Pancreas (tissue), 10 donors: Measurements from ENCODE around the gene GFRA1. TPM values are rescaled to one million over a fixed set of nuclear protein-coding genes. Genes with fewer than 3 reads are reported as not detected.
A peak's percentile ranks its signal among the peaks of the same experiment; 100 is the strongest.

Experiments
- ATAC-seq, 4 donors: fragments of 200-7000 bp; cut with Tn5 transposase; one replicate each; pipeline versions ENCODE4 v1.8.0 to v1.9.1; 2020; ENCODE audit warnings: mild to moderate bottlenecking in 4 of 4, moderate library complexity in 4 of 4
- DNase-seq, 6 donors: peaks; one replicate each; pipeline ENCODE4 v3.0.0-alpha.2; 2020
- FAIRE-seq: peaks from 2 replicates; lab custom pipeline; 2012; peaks lifted over from hg19 to GRCh38; lab: Jason Lieb, UNC
- H3K27ac ChIP-seq, 4 donors: fragments of 200-600 bp; sonication (generic); 1 replicate in 3 of 4; 2 replicates in 1 of 4; pipeline versions ENCODE4 v1.5.0 to v1.8.0; 2020
- H3K27me3 ChIP-seq, 4 donors: fragments of 200-600 bp; one replicate each; pipeline ENCODE4 v1.8.0; 2021
- H3K36me3 ChIP-seq, 3 donors: fragments of 200-600 bp; sonication (generic) in 1 of 3; one replicate each; pipeline versions ENCODE4 v1.5.0 to v1.8.0; 2020 to 2021
- H3K4me1 ChIP-seq, 3 donors: fragments of 200-600 bp; one replicate each; pipeline ENCODE4 v1.8.0; 2021
- H3K4me3 ChIP-seq, 4 donors: fragments of 200-600 bp; sonication (generic) in 2 of 4; one replicate each; pipeline versions ENCODE4 v1.5.0 to v1.8.0; 2020 to 2021
- H3K9me3 ChIP-seq, 4 donors: fragments of 200-600 bp; one replicate each; pipeline ENCODE4 v1.8.0; 2021
- CTCF ChIP-seq, 4 donors: fragments of 200-600 bp; sonication (generic) in 3 of 4; IDR thresholded peaks; one replicate each; pipeline versions ENCODE4 v1.5.0 to v1.8.0; 2021; ENCODE audit warnings: antibody characterized with exemption in 4 of 4
- WGBS, 2 donors: extraction: QIAGEN DNeasy Blood & Tissue Kit; methylation state at CpG; one replicate each; pipeline ENCODE4 v1.1.7; 2013; 5-methylcytosine and 5-hydroxymethylcytosine counted together
- intact Hi-C, 3 donors: fragments of 100-400 bp; cut with DNase I; formaldehyde crosslinking; loops; one replicate each; pipeline versions ENCODE4 v1.11.1 to v1.14.2; 2022
- polyA plus RNA-seq, 2 donors: library from polyadenylated mRNA; stranded (reverse); fragments of 200-250 nt; gene quantifications; one replicate each; pipeline ENCODE4 v1.2.3, GENCODE V29; 2013
- total RNA-seq, 6 donors: library from RNA; stranded (reverse); fragmentation: NEBNext Ultra II Directional in 4 of 6; extraction: Animal tissue kit (Norgen Biotek cat#: 25700) in 4 of 6; gene quantifications; one replicate each; pipeline versions ENCODE4 v1.2.1 to v1.2.4, GENCODE V29; 2021 to 2023
- donor health status: healthy with polysubstance abuse.
- donor health status: DM: no; HTN: no; CAD: no; lungs with moderate emphysema.
- donor health status: DM: no; HTN: no; CAD: no.
- donor health status: control.
- donor health status: control.
- donor health status: Bipolar disorder and iron deficiency.
- donor health status: DM: yes; HTN: yes; CAD: no.
- donor health status: DM: no; HTN: no; CAD: no.
- donor health status: DM: no; HTN: no; CAD: no.
- donor health status: DM: yes; HTN: yes; CAD: no.

Gene GFRA1
- total and polyA plus RNA-seq, 8 donors: 0.61 to 4.4 (median 1.3) TPM

DNA sequence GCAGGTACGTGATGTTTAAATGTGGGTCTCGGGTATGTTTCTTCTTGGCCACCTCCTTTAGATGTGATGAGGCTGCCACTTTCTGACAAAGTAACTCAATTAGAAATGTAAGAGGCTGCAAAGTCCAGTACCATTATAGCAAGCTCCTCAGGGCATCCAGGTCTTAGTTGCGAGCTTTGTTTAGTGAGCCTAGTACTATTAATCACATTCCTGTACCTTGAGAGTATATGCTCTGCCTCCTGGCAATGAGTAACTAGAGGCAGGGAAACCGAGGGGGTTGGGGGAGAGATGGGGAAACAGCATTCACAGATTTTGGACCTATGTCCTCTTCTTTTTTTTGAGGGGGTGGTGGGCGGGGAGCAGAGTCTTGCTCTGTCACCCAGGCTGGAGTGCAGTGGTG lies 131.8 kb downstream of the GFRA1 start:
- no peak for ATAC-seq
- Histone ChIP-seq H3K36me3 (no peaks in the 10 kb centered on the region), H3K9me3 (no peaks in the 10 kb centered on the region), H3K27ac (no peak overlapping the region), H3K4me1 (no peaks in the 10 kb centered on the region), H3K27me3 (no peaks in the 10 kb centered on the region), H3K4me3 (no peak overlapping the region)
- FAIRE-seq: no peak
- no peak for DNase-seq
- WGBS, 2 donors: 73 to 75% methylated on average over 5 of the region's 5 CpGs
- intact Hi-C loops: no loop called here
- no peak for TF ChIP-seq CTCF (IDR thresholded peaks at IDR 0.05)

- intact Hi-C loops: no loop called here
- FAIRE-seq (no peak), ATAC-seq (peak in 1 of 4 donors; percentile 53), DNase-seq (no peak)
- Histone ChIP-seq H3K27me3 (no peaks in the 10 kb centered on the region), H3K4me1 (no peaks in the 10 kb centered on the region), H3K36me3 (no peaks in the 10 kb centered on the region), H3K4me3 (no peak overlapping the region), H3K9me3 (no peaks in the 10 kb centered on the region), H3K27ac (no peak overlapping the region)
- WGBS, 2 donors: 65 to 66% methylated on average over 3 of the region's 3 CpGs
- no peak for TF ChIP-seq CTCF (IDR thresholded peaks at IDR 0.05)
Measured at GRCh38 chr10:116139886-116140285, 133.1 kb downstream of the GFRA1 start.

- intact Hi-C loops: no loop called here
- H3K9me3 ChIP-seq: no peaks in the 10 kb centered on the region
- FAIRE-seq: no peak
- no peaks in the 10 kb centered on the region for H3K27me3 ChIP-seq
- ATAC-seq: peak in 2 of 4 donors; percentile 36 to 51
- H3K27ac ChIP-seq: no peak overlapping the region
- no peak for TF ChIP-seq CTCF (IDR thresholded peaks at IDR 0.05)
- DNase-seq: peak in 3 of 6 donors; percentile 15 to 35 (median 28)
- H3K4me1 ChIP-seq: no peaks in the 10 kb centered on the region
- 38 to 45% methylated on average over 4 of the region's 4 CpGs for WGBS, 2 donors
- no peak overlapping the region for H3K4me3 ChIP-seq
- H3K36me3 ChIP-seq: no peaks in the 10 kb centered on the region
Measured at GRCh38 chr10:116138897-116139296, 134.1 kb downstream of the GFRA1 start.

GRCh38 chr10:116136261-116136660 lies 136.7 kb downstream of the GFRA1 start:
- no peak for TF ChIP-seq CTCF (IDR thresholded peaks at IDR 0.05)
- no peaks in the 10 kb centered on the region for H3K9me3 ChIP-seq
- intact Hi-C loops: no loop called here
- H3K4me3 ChIP-seq: no peak overlapping the region
- no peak for ATAC-seq
- H3K4me1 ChIP-seq: no peaks in the 10 kb centered on the region
- no peaks in the 10 kb centered on the region for H3K36me3 ChIP-seq
- no peak for DNase-seq
- H3K27ac ChIP-seq: no peak overlapping the region
- no peak for FAIRE-seq
- H3K27me3 ChIP-seq: no peaks in the 10 kb centered on the region
- 80 to 90% methylated on average over 4 of the region's 4 CpGs for WGBS, 2 donors

- WGBS, 2 donors: 35 to 49% methylated on average over 3 of the region's 3 CpGs
- Histone ChIP-seq H3K9me3 (no peaks in the 10 kb centered on the region), H3K27ac (no peak overlapping the region), H3K4me1 (no peaks in the 10 kb centered on the region), H3K4me3 (no peak overlapping the region), H3K36me3 (no peaks in the 10 kb centered on the region), H3K27me3 (no peaks in the 10 kb centered on the region)
- no peak for ATAC-seq
- FAIRE-seq: no peak
- intact Hi-C loops: no loop called here
- TF ChIP-seq CTCF (IDR thresholded peaks at IDR 0.05): no peak
- no peak for DNase-seq
Measured at GRCh38 chr10:116134322-116134721, 138.7 kb downstream of the GFRA1 start.
